Measurements from ENCODE around the gene MYO1C.
"Not testable (repeated sequence)": the region's sequence is repeated elsewhere in the genome, so short reads cannot be mapped to it uniquely, and the experiment has no call there.

The MYO1C gene

DNA sequence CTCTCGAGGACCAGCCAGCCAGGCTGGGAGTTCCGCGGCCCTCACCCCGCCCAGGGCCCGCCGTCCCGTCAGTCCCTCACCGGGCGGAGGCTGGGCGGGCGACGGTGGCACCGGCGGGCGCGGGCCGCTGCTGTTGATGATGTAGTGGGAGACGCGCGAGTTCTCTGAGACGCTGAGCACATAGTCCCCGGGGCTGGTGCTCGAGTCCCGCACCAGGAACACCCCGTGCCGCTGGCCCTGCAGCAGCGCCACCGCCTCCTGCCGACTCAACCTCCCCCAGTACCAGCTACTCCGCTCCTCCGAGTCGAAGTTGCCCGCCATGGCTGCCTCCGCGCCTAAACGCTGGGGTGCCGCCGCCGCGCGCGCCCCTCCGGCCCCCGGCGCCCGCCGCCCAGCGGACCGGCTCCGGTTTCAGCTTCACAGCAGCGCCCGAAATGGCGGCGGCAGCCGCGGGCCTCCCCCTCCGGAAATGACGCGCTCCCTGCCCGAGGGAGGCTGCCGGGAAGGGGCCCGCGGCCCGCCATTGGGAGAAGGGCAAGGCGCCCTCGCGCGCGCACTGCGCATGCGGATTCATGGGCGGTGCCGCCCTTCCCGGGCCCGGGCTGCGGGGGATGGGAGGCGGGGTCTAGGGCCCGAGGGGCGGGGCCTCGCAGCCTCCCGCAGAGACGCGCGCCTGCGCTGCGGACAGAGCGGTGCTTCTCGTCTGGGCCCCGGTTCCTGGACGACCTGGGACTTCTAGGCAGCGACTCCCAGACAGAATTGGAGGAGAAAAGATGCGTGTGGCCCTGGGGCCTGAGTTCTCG lies 36.5 kb downstream of the MYO1C start, which contains the start of gene CRK:
Gene CRK, minus strand, starts transcription at position 436 of the 803 bp plus-strand sequence. Its CDS starts 115 bp downstream, at position 321.
- TF ChIP-seq, protein P1, sequence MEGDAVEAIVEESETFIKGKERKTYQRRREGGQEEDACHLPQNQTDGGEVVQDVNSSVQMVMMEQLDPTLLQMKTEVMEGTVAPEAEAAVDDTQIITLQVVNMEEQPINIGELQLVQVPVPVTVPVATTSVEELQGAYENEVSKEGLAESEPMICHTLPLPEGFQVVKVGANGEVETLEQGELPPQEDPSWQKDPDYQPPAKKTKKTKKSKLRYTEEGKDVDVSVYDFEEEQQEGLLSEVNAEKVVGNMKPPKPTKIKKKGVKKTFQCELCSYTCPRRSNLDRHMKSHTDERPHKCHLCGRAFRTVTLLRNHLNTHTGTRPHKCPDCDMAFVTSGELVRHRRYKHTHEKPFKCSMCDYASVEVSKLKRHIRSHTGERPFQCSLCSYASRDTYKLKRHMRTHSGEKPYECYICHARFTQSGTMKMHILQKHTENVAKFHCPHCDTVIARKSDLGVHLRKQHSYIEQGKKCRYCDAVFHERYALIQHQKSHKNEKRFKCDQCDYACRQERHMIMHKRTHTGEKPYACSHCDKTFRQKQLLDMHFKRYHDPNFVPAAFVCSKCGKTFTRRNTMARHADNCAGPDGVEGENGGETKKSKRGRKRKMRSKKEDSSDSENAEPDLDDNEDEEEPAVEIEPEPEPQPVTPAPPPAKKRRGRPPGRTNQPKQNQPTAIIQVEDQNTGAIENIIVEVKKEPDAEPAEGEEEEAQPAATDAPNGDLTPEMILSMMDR (conservative IDR thresholded peaks at IDR 0.05): no peak
- peak within 1 kb of the TSS; percentile 96 for H3K27ac ChIP-seq

DNA sequence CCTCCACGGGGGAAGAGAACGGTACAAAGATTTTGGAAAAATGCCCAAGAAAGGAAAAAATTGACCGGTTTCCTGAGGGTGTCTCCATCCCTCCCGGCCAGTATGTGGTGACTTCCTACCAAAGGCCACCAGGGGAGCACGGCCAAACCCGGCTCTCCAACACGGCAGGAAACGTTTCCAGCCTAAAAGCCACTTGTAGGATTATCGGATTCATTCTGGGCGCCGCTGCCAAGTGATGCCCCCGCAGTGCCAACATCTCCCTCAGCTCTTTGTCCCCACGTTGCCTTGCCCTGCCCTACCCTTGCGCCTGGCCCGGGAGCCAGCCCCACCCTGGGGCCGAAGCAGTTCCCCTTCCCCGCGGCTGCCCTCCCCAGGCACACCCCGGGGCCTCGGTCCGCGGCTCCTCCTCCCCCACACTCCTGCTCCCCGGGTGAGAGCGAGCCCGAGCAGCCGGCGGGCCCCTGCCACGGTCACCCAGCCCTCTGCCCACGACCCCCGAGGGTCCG lies 37.1 kb downstream of the MYO1C start:
- H3K27ac ChIP-seq: peak overlapping the region; percentile 96
- TF ChIP-seq, protein P1 (conservative IDR thresholded peaks at IDR 0.05): peak; percentile 75

DNA sequence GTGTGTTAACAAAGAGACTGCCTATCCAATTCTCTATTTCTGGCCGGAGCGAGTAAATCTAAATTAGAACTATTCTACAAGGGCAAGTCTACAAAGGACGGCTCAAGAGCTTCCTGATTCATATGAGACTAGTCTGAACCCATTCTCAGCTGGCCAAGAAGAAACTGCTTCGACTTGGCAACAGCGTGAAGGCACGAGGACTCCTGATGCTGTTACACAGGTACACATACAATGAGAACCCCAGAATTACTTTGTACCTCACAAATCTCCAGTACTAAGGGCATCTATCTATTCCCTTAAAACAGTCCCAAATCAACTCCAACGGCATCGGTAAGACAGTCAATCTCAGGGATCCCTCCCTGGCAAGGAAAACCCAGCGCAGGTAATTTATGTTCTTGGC lies 37.9 kb downstream of the MYO1C start:
- peak overlapping the region; percentile 96 for H3K27ac ChIP-seq
- TF ChIP-seq, protein P1 (conservative IDR thresholded peaks at IDR 0.05): no peak

DNA sequence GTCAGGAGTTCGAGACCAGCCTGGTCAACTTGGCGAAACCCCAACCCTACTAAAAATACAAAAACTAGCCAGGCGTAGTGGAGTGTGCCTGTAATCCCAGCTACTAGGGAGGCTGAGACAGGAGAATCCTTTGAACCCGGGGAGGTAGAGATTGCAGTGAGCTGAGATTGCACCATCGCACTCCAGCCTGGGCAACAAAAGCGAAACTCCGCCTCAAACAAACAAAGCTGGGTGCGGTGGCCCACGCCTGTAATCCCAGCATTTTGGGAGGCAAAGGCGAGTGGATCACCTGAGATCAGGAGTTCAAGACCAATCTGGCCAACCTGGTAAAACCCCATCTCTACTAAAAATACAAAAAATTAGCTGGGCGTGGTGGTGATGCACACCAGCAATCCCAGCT lies 38.8 kb downstream of the MYO1C start:
- H3K27ac ChIP-seq: peak overlapping the region; percentile 96

DNA sequence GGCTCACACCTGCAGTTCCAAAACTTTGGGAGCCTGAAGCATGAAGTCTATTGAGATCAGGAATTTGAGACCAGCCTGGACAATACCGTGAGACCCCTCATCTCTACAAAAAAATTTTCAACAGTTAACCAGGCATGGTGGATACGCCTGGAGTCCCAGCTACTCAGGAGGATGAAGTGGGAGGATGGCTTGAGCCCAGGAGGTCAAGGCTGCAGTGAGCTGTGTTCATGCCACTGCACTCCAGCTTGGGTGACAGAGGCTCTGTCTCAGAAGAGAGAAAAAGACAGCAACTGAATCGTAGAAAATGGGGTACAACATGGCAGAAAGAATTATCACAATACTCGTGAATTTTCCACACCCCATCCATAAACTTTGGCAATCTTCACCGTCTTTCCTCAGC lies 39.6 kb downstream of the MYO1C start:
- TF ChIP-seq, protein P1 (conservative IDR thresholded peaks at IDR 0.05): no peak
- H3K27ac ChIP-seq: 0 out of 2 replicates have a peak overlapping the region, but pooled peaks have one; percentile 8

DNA sequence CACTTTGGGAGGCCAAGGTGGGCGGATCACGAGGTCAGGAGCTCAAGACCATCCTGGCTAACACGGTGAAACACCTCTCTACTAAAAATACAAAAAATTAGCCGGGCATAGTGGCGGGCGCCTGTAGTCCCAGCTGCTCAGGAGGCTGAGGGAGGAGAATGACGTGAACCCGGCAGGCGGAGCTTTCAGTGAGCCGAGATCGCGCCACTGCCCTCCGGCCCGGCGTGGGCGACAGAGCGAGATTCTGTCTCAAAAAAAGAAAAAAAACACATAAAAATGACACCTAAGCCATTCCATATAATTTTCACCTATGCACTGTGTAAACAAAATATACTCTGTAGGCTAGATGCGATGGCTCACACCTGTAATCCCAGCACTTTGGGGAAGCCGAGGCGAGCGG lies 42.2 kb downstream of the MYO1C start:
- not testable (repeated sequence) for H3K27ac ChIP-seq

DNA sequence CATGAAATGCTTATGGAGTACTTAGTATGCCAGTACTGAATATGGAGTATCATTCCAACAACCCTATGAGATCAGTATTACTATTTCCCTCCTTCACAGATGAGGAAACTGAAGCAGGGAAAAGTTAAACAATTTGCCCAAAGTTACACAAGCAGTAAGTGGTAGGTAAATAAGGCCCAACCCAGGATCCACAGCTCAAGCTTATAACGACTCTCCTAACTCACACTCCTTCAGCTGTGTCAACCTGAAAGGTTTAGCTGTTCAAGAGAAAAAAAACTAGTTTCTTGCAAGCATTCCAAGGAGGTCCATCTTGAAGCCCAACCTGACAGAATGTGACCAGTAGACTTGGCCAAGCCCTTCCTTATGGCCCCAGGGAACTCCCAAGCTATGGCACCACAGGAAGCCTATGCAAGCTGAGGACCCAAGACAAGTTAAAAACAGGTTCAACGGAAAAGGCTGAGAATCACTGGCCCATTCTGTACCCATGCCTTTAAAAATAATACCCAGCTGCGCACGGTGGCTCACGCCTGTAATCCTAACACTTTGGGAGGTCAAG lies 43.0 kb downstream of the MYO1C start:
- TF ChIP-seq, protein P1 (conservative IDR thresholded peaks at IDR 0.05): no peak
- H3K27ac ChIP-seq: no peak overlapping the region

DNA sequence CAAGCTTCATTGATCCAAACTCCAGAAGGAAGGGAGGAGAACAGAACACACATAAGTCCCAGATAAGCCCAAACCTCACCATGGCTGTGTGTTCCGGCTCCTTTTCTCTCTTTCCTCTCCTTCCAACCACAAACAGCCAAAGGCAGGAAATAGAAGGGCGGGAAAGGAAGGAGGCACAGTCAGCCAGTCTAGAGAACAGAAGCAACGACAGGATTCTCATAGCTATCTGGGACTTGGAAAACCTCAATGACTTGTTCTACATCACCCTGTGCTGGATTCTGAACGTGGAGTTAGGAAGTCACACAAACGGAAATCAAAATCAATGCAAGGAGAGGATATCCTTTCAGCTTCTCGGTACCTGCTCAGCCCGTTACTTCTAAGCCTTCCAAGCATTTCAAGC lies 45.4 kb downstream of the MYO1C start:
- TF ChIP-seq, protein P1 (conservative IDR thresholded peaks at IDR 0.05): no peak
- H3K27ac ChIP-seq: peak overlapping the region; percentile 56
